Activated CD8-positive, alpha-beta memory T cell treated with anti-CD3 and anti-CD28 coated beads, Interleukin-2, amount 50 U/mL, for 1 hour (primary cell): ENCODE data around the gene HOXC12.
A peak's percentile ranks its signal among the peaks of the same experiment; 100 is the strongest.

Source experiments
- DNase-seq: peaks from one replicate; pipeline ENCODE4 v3.0.0-alpha.2; 2020; ENCODE audit errors: extremely low read depth

HOXC12 gene

GRCh38 chr12:53983950-53984572, 29.4 kb downstream of the HOXC12 start:
- no peak for DNase-seq

DNA sequence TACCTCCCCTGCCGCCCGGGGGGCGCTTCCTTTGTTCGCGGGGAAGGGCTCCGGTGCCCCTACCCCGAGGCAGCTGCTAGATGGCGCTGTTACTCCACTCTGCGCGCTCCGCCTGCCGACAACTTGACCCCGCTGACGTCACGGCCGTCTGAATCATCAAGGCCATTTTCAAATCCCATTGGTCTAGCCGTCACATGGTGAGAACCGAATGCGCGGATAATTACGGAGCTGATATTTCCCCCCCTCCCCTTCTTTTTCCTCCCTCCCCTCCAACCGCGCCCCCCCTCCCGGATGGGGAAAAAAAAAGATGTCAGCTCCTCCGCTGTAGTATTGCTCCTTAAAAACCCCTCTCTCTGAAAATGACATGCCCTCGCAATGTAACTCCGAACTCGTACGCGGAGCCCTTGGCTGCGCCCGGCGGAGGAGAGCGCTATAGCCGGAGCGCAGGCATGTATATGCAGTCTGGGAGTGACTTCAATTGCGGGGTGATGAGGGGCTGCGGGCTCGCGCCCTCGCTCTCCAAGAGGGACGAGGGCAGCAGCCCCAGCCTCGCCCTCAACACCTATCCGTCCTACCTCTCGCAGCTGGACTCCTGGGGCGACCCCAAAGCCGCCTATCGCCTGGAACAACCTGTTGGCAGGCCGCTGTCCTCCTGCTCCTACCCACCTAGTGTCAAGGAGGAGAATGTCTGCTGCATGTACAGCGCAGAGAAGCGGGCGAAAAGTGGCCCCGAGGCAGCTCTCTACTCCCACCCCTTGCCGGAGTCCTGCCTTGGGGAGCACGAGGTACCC, 30.4 kb downstream of the HOXC12 start, which contains the start of gene HOXC10:
TSS of gene HOXC10 (plus strand) at position 246 of the 791 bp plus-strand sequence. CDS start at position 360, 114 bp downstream.
- DNase-seq = peak; percentile 55

GRCh38 chr12:53985692-53985993, 30.9 kb downstream of the HOXC12 start:
- no peak for DNase-seq

GRCh38 chr12:53985994-53986685, 31.4 kb downstream of the HOXC12 start:
- DNase-seq = no peak

DNA sequence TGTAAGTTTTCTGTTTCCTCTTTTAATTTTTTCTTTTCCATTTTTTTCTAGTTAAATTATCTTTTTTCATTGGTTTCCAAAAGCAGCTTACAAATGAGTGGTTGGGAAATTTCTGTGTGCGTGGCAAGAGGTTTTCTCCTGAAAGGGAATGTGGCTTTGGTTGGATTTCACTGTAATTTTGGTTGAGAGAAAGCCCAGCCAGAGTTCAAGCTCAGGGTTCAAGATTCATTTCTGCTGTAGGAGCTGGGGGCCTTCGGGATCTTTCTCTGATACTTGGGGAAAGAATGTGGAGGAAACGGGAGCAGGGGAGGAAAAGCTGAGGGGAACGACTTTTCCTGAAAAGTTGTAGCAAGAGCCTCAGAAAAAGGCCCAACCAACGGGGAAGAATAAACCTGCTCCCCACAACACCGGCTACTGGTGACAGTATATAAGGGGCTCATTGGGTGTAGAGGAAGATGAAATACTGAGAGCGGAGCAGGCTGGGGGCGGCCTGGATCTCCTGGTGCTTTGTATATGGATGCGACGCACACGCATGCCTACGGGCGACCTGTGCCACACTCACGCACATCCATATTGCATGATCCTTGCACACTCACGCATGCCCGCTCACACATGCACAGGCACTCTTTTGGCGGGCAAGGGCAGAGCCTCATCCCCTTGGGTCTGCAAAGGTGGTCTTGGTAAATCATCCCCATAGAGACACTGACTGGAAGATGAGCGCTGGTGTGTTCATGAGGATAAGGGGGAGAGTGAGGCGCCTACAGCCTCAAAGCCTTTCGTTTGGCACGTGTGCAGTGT, 32.2 kb downstream of the HOXC12 start:
- no peak for DNase-seq

DNA sequence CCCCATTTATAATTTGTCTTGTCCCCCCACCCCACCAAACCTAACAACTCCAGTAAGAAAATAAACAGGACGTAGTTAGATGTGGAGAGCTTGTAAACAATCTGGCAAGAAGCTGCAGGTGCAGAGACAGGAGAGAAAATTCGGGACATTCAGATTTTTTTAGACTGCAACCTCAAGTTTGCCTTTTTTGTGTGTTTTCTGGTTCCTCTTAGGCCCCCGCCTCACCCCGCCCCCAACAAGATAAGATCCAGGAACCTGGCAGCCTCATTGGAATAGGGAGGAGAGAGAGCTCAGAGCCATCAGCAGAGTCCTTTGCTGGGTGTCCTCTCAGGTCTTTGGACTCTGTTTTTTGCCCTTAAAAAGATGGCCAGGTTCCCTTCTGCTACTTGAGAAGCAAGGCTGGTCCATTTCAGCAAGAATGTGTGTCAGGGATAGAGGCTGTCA, 33.1 kb downstream of the HOXC12 start:
- DNase-seq = no peak

GRCh38 chr12:53988541-53989226, 34.0 kb downstream of the HOXC12 start:
- no peak for DNase-seq

- no peak for DNase-seq
Observed at GRCh38 chr12:53989227-53990113, 34.8 kb downstream of the HOXC12 start.

DNA sequence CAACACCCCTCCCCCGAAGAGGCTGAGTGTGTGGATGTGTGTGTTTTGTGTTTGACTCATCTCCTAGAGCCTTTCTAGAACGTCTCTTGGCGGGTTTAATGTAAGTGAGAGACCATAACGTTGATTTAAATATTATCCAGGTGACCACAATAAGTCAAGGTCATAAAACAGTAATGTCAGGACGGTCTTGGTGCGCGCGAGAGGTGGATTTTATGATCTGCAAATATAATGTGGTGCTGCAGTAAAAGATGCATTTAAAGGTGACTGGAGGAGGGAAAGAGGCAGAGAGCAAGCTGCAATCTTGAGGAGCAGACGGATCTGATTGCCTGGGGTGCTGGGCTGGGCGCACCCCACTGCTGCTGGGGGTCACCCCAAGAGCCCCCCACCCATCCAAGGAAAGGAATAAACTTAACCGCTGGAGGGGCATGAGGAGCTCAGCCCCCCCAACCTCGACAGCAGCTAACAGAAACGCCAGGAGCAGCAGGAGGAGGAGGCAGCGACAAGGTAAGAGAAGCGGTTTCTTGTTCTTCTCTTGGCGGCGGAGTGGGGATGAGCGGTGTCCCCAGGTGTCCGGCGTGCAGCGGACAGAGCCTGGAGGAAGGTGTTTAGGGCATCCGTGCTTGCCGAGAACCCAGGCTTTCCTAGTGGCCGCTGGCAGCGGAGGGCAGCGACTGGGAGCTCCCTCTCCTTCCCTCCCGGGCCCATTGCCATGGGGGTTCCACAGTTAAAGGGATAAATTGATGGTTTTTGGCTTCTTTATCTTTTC, 35.8 kb downstream of the HOXC12 start:
- no peak for DNase-seq

DNA sequence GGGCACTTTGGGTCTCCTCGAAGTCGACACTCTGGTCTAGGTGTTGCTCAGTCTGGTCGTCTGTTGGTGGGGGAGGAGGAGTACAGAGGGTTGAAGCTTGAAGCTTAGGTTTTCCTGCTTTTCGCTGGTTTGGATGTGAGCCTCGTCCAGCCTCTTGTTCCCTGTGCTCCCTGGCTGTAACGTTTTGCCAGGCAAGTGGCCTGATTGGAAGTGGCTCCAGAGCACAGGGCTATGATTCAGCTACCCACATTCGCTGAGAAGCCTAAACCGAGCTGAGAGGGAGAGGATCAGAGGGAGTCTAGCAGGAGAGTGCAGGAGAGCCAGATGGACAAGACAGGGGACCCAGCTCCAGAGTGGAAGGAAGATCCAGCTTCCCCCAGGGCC, 36.4 kb downstream of the HOXC12 start:
- DNase-seq = no peak

- DNase-seq = no peak
Observed at GRCh38 chr12:53992377-53992889, 37.7 kb downstream of the HOXC12 start.

DNA sequence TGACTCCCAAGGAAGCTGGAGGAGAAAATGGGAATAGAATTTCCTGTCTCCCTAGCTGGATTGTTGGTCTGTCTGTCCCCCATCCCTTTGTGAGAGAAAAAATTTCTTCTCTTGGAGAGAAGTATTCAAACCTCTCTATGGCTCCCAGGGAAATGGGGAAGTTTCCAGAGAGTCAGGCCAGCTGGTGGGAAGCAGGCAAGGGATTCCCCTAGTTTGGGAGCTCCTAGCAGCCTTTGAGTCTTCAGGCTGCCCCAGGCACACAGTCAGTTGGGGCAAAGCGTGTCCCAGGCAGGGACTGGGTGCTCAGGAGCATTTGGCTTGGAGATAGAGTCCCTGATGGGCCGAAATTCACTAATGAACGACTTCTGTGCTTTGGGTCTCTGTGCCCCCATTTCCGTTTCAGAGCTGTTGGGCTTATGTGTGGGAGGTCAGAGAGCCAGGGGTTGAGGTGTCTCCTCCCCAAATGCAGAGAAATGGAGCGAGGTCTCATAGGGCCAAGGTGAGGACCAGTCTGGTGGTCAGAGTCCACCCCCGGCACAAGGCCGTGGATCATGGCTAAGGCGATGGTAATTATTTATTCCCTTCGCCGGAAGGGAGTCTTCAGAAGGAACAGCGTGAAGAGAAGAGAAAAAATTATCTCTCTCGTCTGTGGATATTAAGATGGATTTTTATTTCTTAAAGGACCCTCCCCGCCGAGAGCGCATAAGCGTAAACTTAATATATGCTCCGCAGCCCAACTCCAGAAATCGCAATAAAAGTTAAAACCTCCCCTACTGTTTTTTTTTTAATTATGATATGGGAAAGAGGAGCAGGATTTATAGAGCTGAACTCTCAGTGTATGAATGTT, 38.7 kb downstream of the HOXC12 start:
- no peak for DNase-seq

DNA sequence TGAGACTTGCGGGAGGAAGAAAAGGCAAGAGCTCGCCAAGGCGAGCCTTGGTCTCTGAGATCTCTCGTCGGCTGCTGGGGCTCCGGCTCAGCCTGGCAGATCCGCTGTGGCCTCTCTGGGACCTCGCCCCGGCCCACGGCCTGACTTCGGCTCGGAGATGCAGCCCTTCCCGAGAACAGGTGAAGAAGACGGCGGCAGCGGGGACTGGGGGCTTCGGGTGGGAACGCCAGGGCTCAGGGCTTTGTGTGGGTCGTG, 39.2 kb downstream of the HOXC12 start:
- no peak for DNase-seq

- no peak for DNase-seq
Observed at GRCh38 chr12:53994264-53995001, 39.7 kb downstream of the HOXC12 start.

DNA sequence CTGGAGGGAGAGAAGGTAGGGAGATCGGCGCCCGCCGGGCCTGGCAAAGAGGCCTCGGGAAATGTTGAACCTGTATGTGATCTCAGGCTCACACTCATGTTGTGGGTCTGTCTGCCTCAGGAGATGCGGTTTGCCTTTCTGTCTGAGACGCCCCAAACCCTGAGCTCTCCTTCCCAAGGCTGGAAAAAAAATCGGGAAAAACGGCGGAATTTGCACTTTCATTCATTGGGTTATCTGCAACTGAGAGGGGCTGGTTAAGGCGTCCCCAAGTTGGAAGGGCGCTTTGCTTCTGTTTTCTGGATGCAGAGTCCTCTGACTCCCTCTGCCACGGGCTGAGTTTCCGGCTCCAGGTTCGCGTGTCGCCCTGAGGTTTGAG, 40.3 kb downstream of the HOXC12 start:
- no peak for DNase-seq

DNA sequence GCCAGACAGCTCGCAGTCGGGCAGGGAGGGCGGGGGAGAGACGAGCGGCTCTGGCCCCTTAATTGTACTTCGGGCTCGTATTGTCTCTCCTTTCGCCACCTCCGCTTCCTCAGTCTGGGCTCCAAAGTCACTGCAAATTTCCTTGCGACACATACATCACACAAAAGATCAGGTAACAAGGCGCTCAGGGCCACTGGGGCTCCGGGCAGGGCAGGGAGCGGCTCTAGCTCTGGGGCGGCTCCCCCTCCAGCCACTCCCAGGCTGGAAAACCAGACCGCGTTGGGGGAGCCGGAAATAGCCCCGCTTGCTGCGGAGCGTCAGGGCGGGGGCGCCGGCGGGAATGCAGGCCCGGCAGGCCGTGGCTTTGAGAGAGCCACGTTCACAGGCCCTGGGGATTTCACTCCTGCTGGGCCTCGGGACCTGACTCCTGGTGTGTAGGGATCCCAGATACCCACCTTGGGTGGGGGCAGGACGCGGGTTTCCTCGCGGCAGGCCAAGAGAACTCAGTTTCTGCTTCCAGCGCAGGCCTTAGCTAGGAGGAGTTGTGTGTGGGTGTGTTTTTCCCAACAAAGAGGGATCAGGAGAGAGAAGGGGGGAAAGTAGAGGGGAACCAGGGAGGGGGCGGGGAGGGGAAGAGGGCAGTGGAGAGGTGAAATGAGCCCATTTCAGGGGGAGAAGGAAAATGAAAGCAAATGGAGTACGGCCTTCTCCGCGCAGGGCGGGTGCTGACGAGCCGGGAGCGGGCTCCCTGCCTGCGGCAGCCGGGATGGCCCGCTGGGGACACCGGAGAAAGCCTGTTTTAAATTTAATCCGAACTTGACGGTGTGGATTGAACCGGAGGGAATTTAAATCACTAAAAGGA, 40.9 kb downstream of the HOXC12 start:
- no peak for DNase-seq
